ENCODE results near the gene GLDC.
"Not testable (repeated sequence)": the region's sequence is repeated elsewhere in the genome, so short reads cannot be mapped to it uniquely, and the experiment has no call there.

DNA sequence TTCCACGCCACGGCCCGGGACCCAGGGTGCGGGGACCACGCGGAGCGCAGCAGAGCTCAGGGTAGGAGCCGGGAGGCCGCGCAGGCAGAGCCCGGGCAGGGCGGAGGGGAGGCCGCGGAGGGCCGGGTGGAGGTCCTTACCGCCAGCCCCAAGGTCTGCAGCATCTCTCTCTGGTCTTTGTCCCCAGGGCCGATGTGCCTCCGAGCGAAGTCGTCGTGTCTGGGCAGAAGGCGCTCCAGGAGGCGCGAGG lies 499 bp downstream of the GLDC start:
- TF ChIP-seq, protein P1, sequence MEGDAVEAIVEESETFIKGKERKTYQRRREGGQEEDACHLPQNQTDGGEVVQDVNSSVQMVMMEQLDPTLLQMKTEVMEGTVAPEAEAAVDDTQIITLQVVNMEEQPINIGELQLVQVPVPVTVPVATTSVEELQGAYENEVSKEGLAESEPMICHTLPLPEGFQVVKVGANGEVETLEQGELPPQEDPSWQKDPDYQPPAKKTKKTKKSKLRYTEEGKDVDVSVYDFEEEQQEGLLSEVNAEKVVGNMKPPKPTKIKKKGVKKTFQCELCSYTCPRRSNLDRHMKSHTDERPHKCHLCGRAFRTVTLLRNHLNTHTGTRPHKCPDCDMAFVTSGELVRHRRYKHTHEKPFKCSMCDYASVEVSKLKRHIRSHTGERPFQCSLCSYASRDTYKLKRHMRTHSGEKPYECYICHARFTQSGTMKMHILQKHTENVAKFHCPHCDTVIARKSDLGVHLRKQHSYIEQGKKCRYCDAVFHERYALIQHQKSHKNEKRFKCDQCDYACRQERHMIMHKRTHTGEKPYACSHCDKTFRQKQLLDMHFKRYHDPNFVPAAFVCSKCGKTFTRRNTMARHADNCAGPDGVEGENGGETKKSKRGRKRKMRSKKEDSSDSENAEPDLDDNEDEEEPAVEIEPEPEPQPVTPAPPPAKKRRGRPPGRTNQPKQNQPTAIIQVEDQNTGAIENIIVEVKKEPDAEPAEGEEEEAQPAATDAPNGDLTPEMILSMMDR (IDR thresholded peaks at IDR 0.05): not testable (repeated sequence)
- TF ChIP-seq EZH2phosphoT487 (IDR thresholded peaks at IDR 0.05): not testable (repeated sequence)

Measured in neural progenitor cell (in vitro differentiated cells).